Measurements from ENCODE around the gene INPP5A.

The INPP5A gene

GRCh38 chr10:132716691-132717490 is 179.3 kb downstream of the INPP5A start:
- intact Hi-C loops (cut with DNase I), result no loop called here
- DNase-seq, result peak in 20 of 42 donors; percentile 0 to 36 (median 4)

DNA sequence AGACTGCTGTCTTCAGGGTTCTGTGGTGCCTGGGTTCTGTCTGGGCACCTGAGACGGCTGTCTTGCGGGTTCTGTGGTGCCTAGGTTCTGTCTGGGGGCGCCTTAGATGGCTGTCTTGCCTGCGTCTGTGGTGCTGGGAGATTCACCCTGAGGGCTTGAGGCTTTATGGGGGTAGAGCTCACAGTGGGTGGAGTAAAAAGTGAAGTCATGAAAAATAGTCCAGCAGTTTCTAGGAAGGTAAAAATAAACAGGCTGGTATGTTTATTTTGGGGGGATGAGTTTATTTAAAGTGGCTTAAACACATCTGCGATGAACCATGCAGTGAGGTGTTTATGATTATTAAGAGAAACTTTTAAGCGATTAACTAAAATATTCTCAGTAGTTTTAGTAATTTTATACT is 184.1 kb downstream of the INPP5A start:
- intact Hi-C loops (cut with DNase I), result no loop called here
- no peak for DNase-seq

DNA sequence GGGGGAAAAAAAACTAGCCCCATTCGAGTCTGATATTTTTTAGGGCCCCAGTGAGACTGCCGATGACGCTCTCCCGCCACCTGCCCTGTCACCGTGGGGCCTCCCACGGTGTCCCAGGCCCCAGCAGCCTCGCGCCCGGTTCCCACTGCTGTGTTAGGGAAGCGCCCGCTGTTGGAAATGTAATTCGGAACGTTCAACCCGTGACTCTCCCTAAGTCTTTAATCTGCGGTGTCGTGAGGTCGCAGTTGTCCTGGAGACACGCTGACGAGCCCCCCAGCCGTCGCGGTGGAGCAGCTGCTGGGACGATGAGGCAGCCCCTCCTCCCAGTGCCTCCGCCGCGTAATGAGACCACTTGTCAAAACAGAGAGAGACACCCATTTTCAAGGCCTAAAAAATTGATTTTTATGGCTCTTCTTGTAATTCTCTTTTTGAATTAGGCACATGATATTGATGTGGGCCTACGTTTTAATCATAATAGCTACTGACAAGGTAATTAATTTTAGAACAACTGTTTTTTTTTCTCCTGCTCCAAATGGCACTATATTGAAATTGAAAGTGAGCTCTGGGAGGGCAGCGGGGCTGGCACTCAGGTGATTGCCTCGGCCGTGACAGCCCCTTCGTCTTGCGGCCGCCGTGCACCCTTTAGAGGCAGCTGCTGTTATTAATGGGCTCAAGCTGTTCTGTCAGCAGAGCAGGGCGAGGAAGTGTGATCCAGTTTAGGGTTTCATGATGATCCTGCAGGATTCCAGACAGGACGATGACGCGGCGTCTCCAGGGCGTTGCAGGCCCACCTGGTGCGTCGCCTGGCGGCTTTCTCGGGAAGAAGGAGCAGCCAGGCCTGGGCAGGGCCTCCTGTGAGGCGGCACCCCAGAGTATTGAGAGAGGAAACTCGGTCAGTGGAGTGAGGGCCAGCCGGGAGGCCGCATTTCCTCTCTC is 185.1 kb downstream of the INPP5A start:
- no peak for DNase-seq
- intact Hi-C loops (cut with DNase I), result no loop called here

DNA sequence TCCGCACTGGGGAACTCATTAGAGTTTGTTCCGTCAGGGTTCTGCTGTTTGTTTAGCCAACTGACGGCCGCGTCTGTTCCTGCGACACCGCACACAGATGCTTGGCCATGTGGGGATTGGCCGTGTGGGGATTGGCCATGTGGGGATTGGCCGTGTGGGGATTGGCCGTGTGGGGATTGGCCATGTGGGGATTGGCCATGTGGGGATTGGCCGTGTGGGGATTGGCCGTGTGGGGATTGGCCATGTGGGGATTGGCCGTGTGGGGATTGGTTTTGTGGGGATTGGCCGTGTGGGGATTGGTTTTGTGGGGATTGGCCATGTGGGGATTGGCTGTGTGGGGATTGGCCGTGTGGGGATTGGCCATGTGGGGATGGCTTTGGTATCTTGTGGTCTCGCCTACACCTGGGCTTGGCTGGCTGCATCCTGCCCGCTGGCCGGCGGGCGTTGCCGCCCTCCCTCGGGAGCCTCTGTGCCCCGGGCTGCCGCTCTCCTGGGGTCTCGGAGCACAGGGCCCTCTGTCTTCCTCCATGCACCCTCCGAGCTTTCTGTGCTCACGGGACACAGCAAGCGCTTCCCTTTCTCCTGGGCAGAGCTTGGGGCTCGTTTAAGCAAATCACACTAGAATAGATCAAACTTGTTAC is 185.9 kb downstream of the INPP5A start:
- intact Hi-C loops (cut with DNase I), result no loop called here
- no peak for DNase-seq

DNA sequence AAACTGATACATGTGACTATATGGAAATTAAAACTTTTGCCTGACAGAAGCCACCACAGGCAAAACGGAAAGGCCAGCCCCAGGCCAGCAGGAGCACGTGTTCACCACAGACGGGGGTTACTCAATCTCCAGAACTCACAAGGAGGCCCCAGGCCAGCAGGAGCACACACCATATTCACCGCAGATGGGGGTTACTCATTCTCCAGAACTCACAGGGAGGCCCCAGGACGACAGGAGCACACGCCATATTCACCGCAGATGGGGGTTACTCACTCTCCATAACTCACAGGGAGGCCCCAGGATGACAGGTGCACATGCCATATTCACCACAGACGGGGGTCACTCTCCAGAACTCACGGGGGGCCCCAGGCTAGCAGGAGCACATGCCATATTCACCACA is 186.9 kb downstream of the INPP5A start:
- intact Hi-C loops (cut with DNase I), result no loop called here
- no peak for DNase-seq

GRCh38 chr10:132725202-132725601 is 187.6 kb downstream of the INPP5A start:
- DNase-seq, result peak in 1 of 42 donors; percentile 0
- intact Hi-C loops (cut with DNase I), result no loop called here

GRCh38 chr10:132726194-132726593 is 188.6 kb downstream of the INPP5A start:
- peak in 1 of 42 donors; percentile 4 for DNase-seq
- intact Hi-C loops (cut with DNase I), result no loop called here

GRCh38 chr10:132726951-132727350 is 189.4 kb downstream of the INPP5A start:
- peak in 1 of 42 donors; percentile 8 for DNase-seq
- intact Hi-C loops (cut with DNase I), result no loop called here

DNA sequence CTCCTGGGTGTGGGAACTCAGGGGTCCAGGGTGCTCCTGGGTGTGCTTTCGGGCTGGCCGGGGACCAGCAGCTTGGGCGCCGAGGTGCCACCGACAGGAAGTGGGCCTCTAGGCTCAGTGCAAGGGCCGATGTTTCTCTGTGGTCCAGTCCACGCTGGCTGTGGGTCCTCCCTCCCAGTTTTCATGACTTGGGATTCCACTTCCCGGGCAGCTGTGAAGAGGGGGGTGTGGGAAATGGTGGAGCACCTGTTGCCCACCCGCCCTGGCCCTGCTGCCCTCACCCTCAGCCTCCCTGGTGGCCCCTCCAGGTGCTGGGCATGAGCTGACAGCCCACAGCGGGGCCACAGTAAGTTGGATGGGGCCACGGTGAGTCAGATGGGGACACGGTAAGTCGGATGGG is 189.8 kb downstream of the INPP5A start:
- intact Hi-C loops (cut with DNase I), result no loop called here
- no peak for DNase-seq

DNA sequence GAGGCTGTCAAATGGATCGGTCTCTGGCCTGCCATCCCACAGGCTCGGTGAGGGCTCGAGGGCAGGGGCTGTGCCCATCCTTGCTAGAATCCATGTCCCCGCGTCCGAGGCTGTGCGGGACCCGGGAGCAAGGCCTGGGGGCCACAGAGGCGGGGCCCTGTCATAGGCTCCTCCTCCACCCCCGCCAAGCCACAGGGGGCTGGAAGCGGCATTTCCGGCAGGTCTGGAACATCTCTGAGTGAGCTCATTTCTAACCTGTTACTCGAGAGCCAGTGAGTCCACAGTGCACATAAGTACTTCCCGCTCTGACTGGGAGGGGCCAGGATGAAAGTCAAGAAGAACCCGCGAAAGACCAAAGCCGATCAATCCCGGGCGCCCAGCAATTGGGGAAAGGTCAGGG is 190.7 kb downstream of the INPP5A start:
- DNase-seq, result peak in 1 of 42 donors; percentile 2
- intact Hi-C loops (cut with DNase I), result no loop called here

- intact Hi-C loops (cut with DNase I), result no loop called here
- DNase-seq, result peak in 1 of 42 donors; percentile 2
These were observed 191.2 kb downstream of the INPP5A start for GRCh38 chr10:132728741-132729140.

DNA sequence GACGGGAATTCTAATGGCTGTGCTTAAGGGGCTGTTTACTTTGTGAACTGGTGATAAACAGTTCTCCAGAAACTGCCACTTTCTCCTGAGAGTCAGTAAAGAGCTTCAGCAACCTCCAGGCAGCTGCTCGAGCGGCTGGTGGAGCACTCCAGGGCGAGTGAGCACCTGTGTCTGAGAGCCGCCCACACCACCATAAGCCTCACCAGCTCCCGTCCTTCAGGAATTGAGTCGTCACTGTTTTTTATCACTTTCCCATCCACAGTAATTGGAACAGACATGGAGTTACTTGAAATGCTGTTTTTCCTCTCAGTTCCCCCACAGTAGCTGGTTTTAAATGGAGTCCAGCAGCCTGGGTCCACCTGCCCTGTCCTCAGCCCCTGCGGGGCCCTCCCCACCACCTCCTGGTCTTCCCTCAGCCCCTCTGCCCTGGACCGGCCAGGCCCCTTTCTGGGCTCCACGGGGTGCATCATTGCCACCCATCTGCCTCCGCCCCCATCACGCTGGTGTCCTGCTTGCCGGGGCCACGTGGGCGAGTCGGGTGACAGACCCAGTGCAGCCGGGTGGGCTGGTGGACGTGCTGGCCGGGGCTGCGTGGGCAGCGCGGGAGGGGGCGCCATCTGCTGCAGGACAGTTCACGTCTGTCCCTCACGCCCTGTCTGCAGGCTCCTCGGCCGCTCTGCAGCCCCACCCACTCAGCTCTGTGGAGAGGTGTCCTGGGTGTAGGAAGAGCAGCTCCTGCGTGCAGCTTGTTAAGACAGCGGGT is 192.4 kb downstream of the INPP5A start:
- DNase-seq, result peak in 25 of 42 donors; percentile 41 to 86 (median 69)
- intact Hi-C loops (cut with DNase I), result no loop called here

DNA sequence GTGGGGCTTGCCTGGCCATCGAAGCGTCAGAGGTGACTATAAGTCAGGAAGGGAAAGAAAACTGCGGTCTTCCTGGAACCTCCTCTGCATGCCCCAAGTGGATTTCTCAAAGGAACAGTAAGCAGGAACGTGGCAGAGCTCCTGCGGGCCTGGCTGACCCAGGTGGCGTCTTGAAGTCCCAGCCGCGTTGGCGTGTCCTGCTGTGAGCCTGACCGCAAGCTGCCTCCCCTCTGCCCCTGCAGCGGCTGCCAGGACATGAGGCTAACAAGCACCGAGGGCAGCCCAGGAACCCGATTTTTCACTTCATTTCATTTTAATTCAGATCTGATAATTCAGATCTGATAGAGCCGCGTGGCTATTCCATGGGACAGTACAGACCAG is 193.0 kb downstream of the INPP5A start:
- intact Hi-C loops (cut with DNase I), result no loop called here
- DNase-seq, result peak in 1 of 42 donors; percentile 11

DNA sequence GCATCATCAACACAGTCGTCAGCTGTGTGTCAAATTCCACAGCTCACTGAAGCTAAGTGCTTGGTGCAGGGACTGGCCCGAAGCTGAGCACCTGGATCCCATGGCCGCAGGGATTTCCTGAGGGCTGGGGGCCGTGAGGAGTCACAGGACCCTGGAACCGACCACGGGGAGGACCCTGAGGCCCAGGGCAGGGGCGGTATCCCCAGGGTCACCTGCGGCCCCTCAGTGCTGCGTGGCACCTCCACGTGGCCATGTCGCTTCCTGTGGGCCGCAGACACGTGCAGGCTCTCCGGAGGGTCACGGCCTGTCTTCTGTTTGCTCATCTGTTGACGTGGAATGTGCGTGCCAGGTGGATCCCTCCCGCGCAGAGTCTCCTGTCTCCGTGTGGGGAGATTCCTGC is 194.9 kb downstream of the INPP5A start:
- intact Hi-C loops (cut with DNase I), result no loop called here
- DNase-seq, result no peak

- intact Hi-C loops (cut with DNase I), result no loop called here
- DNase-seq, result no peak
These were observed 196.3 kb downstream of the INPP5A start for GRCh38 chr10:132733926-132734325.

DNA sequence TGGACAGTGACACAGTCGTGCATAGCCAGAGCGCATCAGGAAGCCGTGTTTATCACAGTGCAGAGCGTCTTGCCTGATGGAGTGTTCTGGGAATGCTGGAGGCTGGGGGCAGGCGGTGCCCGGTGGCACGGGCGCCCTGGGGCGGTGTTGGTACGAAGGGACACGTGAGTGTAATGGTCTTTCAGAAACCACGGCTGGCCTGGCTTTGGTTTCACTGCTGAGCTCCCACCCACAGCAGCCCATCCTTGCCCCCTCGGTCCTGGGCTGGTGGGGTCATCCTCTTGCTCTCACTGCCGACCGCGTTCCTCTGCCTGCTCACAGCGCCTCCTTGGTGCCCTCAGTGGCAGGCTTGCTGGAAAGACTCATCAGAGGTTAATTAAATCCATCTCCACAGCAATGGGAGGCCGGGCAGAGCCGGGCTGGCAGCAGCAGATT is 197.8 kb downstream of the INPP5A start:
- intact Hi-C loops (cut with DNase I), result loop anchor here (5.0 kb wide), 2 partner anchors 52 to 88 kb away; partner anchors contain the start of gene NKX6-2
- peak in 37 of 42 donors; percentile 44 to 83 (median 66) for DNase-seq

GRCh38 chr10:132735923-132736391 is 198.4 kb downstream of the INPP5A start:
- intact Hi-C loops (cut with DNase I), result loop anchor here (5.0 kb wide), 2 partner anchors 51 to 89 kb away; partner anchors contain the start of gene NKX6-2
- DNase-seq, result peak; percentile 79 to 95 (median 88)

GRCh38 chr10:132737390-132738048 is 199.9 kb downstream of the INPP5A start:
- peak in 5 of 42 donors; percentile 44 to 66 (median 55) for DNase-seq
- intact Hi-C loops (cut with DNase I), result loop anchor here (5.0 kb wide), 2 partner anchors 50 to 90 kb away; partner anchors contain the start of gene NKX6-2

Measured in head of caudate nucleus (tissue), 42 donors.